ENCODE results near the gene TNPO1. TPM values are rescaled to one million over a fixed set of nuclear protein-coding genes. Genes with fewer than 3 reads are reported as not detected.
A peak's percentile ranks its signal among the peaks of the same experiment; 100 is the strongest.

The TNPO1 gene
- total and polyA plus RNA-seq, 9 of the 15 experiments (the other 6 are each of a cell fraction or from before 2014, with no cell fraction given): 20.8 to 176 (median 97.9) TPM

- Histone ChIP-seq H3K9me1 (ENCODE audit: control insufficient read depth, insufficient read depth, low read length) (no peaks in the 10 kb centered on the region), H2AFZ (ENCODE audit: low read depth, low read length) (peak overlapping the region; percentile 56; the same call in 1 of the 2 replicates), H3K4me3 (no peak overlapping the region), H3K36me3 (ENCODE audit: control insufficient read depth, insufficient read depth, low read length) (no peaks in the 10 kb centered on the region), H3K4me2 (ENCODE audit: insufficient read depth, low read length) (peak overlapping the region; percentile 20; the same call in 1 of the 2 replicates), H3K9me3 (replicated peaks; ENCODE audit: control insufficient read depth, insufficient read depth, low read depth, low read length) (no peaks in the 10 kb centered on the region), H3K4me1 (replicated peaks in 1 of 2; ENCODE audit: control insufficient read depth in 2 of 2, insufficient read depth in 2 of 2, low read length in 2 of 2) (peaks cover 9 to 17% of the 10 kb centered on the region in 2 experiments; a peak in 4 of 5 replicates), H3K79me2 (ENCODE audit: control insufficient read depth, insufficient read depth, low read length) (peaks cover 27% of the 10 kb centered on the region; the same call in 2 of the 3 replicates), H4K20me1 (replicated peaks; ENCODE audit: control insufficient read depth, insufficient read depth, low read length) (no peaks in the 10 kb centered on the region), H3K27me3 (ENCODE audit: control insufficient read depth in 2 of 2, insufficient read depth in 2 of 2, low read length in 2 of 2) (no peaks in the 10 kb centered on the region), H3K9ac (ENCODE audit: insufficient read depth in 1 of 2, low read depth in 2 of 2, low read length in 2 of 2) (no peak overlapping the region), H3K27ac (ENCODE audit: extremely low read depth, low read depth, low read length) (no peak overlapping the region)
- 0 out of 3 replicates have a peak, but pooled peaks have one; percentile 16 for ATAC-seq
- peak; percentile 29 for FAIRE-seq
- DNase-seq (ENCODE audit: extremely low read depth in 1 of 4, low spot score in 3 of 4): peak; percentile 35 to 80 (median 46)
- no TSS peak for BruUV-seq (replicated peaks)
- ChIA-PET POLR2A (interaction anchor here (1.0 to 4.1 kb wide), 4 partner anchors 10 to 453 kb away, joined by 3 to 29 read pairs (median 4); no protein-coding TSS in a partner anchor), CTCF (ENCODE audit: low intra/inter-chr PET ratio) (no interaction called here)
- intact Hi-C loops (cut with micrococcal nuclease) (loop anchor here (1.0 to 10.0 kb wide), 3 partner anchors 208 to 294 kb away; no protein-coding TSS in a partner anchor), in situ Hi-C loops (cut with MboI) (no loop called here)
- 25% methylated on average over 5 of the region's 5 CpGs for WGBS (ENCODE audit: insufficient coverage, low coverage, missing lambda C conversion rate)
- TF ChIP-seq REST (IDR thresholded peaks at IDR 0.05; ENCODE audit: borderline replicate concordance): peak; percentile 51; the same call in 1 of the 2 replicates
- no peak for TF ChIP-seq REST (CRISPR knock-in tag; IDR thresholded peaks at IDR 0.05; ENCODE audit: low read depth)
- no peak for TF ChIP-seq RBM22 (IDR thresholded peaks at IDR 0.05; ENCODE audit: low read depth, low read length, poor library complexity, severe bottlenecking)
- TF ChIP-seq RFX1 (IDR thresholded peaks at IDR 0.05): no peak
- no peak for TF ChIP-seq PATZ1 (CRISPR knock-in tag; IDR thresholded peaks at IDR 0.05; ENCODE audit: borderline replicate concordance)
- no peak for TF ChIP-seq HMGXB4 (CRISPR knock-in tag; IDR thresholded peaks at IDR 0.05)
Measured at GRCh38 chr5:72818866-72819534, 2.5 kb downstream of the TNPO1 start.
